Adipocyte (in vitro differentiated cells): ENCODE measurements around the gene CACFD1.
A peak's percentile ranks its signal among the peaks of the same experiment; 100 is the strongest.

Experiments used
- DNase-seq: peaks from one replicate; pipeline ENCODE4 v3.0.0-alpha.2; 2015; ENCODE audit warnings: low read depth
- H3K27me3 ChIP-seq: replicated peaks from 2 replicates; pipeline ENCODE4 v1.7.0; 2013; ENCODE audit warnings: mild to moderate bottlenecking, low read length, moderate library complexity; ENCODE audit not compliant: control insufficient read depth, insufficient read depth
- H3K36me3 ChIP-seq: 2 replicates; pipeline ENCODE4 v1.7.0; 2013; ENCODE audit warnings: low read length, mild to moderate bottlenecking, moderate library complexity; ENCODE audit not compliant: control insufficient read depth, insufficient read depth, severe bottlenecking
- H3K4me1 ChIP-seq: 2 replicates; pipeline ENCODE4 v1.7.0; 2013; ENCODE audit warnings: mild to moderate bottlenecking, low read length, moderate library complexity; ENCODE audit not compliant: control insufficient read depth, insufficient read depth
- H3K4me3 ChIP-seq: 2 replicates; pipeline ENCODE4 v1.7.0; 2013; ENCODE audit warnings: mild to moderate bottlenecking, low read length, moderate library complexity
- H3K9ac ChIP-seq: 2 replicates; pipeline ENCODE4 v1.7.0; 2013; ENCODE audit warnings: mild to moderate bottlenecking, low read length, moderate library complexity
- H3K9me3 ChIP-seq: 2 replicates; pipeline ENCODE4 v1.7.0; 2013; ENCODE audit warnings: mild to moderate bottlenecking, low read length, moderate library complexity; ENCODE audit not compliant: control insufficient read depth

Gene CACFD1

DNA sequence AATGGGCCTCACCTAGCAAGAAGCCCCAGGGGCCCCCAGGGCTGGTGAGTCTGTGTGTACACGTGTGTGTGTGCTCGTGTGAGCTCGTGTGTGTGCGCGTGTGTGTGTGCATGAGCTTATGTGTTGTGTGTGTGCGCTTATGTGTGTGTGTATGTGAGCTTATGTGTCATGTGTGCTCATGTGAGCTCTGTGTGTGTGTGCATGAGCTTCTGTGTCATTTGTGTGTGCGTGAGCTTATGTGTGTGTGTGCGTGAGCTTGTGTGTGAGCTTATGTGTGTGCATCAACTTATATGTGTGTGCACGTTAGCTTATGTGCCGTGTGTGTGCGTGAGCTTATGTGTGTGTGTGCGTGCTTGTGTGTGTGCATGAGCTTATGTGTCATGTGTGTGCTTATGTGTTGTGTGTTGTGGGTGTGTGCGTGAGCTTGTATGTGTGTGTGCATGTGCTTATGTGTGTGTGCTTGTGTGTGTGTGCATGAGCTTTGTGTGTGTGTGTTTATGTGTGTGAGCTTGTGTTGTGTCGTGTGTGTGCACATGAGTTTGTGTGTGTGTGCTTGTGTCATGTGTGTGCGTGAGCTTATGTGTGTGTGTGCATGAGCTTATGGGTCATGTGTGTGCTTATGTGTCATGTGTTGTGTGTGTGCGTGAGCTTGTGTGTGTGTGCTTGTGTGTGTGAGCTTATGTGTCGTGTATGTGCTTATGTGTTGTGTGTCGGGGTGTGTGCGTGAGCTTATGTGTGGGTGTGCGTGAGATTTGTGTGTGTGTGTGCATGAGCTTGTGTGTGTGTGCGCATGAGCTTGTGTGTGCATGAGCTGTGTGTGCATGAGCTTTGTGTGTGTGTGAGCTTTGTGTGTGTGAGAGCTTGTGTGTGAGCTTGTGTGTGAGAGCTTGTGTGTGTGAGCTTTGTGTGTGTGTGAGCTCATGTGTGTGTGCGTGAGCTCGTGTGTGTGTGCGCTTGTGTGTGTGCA lies 35.8 kb downstream of the CACFD1 start:
- no peaks in the 10 kb centered on the region for H3K36me3 ChIP-seq
- no peak for DNase-seq
- H3K9ac ChIP-seq, result no peak overlapping the region
- no peak overlapping the region for H3K4me3 ChIP-seq
- H3K9me3 ChIP-seq, result no peaks in the 10 kb centered on the region
- peaks cover 45% of the 10 kb centered on the region for H3K27me3 ChIP-seq
- H3K4me1 ChIP-seq, result peaks cover 4% of the 10 kb centered on the region

- Histone ChIP-seq H3K9ac (no peak overlapping the region), H3K36me3 (no peaks in the 10 kb centered on the region), H3K4me1 (peaks cover 4% of the 10 kb centered on the region), H3K9me3 (peaks cover 13% of the 10 kb centered on the region), H3K27me3 (peaks cover 38% of the 10 kb centered on the region), H3K4me3 (no peak overlapping the region)
- DNase-seq, result no peak
Measured at GRCh38 chr9:133496861-133497842, 37.4 kb downstream of the CACFD1 start.

DNA sequence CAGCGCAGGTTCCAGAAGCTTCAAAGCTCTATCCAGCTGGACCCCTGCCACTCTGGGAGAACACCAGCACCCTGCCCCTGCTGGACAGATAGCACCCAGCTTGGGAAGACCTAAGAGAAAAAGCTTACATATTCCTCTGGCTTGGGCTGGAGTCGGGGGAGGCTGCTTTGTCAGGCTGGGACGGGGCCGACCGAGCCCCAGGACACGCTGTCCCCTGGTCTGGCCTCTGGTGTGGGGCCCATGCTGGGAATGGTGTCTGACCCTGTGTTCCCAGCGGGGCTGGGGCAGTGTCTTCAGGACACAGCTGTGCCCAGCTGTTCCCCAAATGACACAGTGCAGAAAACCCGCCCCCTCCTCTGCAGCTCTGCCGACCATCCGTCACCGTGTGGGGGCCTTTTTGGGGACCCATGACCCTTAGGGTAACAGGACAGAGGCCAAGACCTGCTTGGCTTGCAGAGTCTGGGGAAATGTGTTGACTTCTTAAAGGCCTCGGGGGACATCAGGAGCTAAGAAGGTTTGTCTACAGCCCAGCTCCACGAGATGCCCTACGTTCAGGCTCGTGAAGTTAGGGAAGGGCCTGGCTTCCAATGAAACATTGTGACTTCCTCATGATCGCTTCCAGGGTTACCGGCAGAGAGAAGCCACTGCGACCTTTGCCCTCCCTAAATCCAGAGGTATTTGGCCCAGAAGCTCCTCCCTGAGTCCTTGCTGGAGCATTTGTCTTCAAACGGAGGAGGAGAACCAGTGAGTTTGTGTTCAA lies 39.5 kb downstream of the CACFD1 start:
- H3K4me1 ChIP-seq, result peaks cover 4% of the 10 kb centered on the region
- DNase-seq, result no peak

DNA sequence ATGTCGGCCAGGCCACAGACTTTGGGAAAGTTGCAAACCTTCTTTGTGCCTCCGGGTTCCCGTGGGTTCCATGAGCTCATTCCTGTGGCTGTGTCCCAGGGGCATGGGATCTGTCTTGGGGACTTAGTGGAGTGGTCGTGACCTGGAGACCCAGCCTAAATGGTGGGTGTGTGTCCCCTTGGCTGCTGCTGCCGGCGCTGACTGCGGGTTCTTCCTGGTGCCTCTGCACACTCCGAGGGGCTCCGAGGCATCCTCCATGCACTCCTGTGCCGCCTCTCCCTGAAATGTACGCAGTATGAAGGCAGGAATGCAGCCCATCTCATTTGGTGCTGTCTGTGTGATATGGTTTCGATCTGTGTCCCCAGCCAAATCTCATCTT lies 40.1 kb downstream of the CACFD1 start:
- Histone ChIP-seq H3K4me3 (no peak overlapping the region), H3K9ac (no peak overlapping the region), H3K36me3 (no peaks in the 10 kb centered on the region), H3K27me3 (peaks cover 34% of the 10 kb centered on the region), H3K9me3 (peaks cover 22% of the 10 kb centered on the region), H3K4me1 (peaks cover 4% of the 10 kb centered on the region)
- DNase-seq, result no peak

More for the DNA sequence above, 39.5 kb downstream of the CACFD1 start:
- Histone ChIP-seq H3K36me3 (no peaks in the 10 kb centered on the region), H3K9me3 (peaks cover 22% of the 10 kb centered on the region), H3K27me3 (peaks cover 38% of the 10 kb centered on the region), H3K4me3 (no peak overlapping the region), H3K9ac (no peak overlapping the region)

- Histone ChIP-seq H3K4me3 (no peak overlapping the region), H3K9ac (no peak overlapping the region), H3K9me3 (peaks cover 22% of the 10 kb centered on the region), H3K36me3 (no peaks in the 10 kb centered on the region), H3K4me1 (peaks cover 16% of the 10 kb centered on the region), H3K27me3 (peaks cover 17% of the 10 kb centered on the region)
- no peak for DNase-seq
Measured at GRCh38 chr9:133502112-133502511, 42.3 kb downstream of the CACFD1 start.

DNA sequence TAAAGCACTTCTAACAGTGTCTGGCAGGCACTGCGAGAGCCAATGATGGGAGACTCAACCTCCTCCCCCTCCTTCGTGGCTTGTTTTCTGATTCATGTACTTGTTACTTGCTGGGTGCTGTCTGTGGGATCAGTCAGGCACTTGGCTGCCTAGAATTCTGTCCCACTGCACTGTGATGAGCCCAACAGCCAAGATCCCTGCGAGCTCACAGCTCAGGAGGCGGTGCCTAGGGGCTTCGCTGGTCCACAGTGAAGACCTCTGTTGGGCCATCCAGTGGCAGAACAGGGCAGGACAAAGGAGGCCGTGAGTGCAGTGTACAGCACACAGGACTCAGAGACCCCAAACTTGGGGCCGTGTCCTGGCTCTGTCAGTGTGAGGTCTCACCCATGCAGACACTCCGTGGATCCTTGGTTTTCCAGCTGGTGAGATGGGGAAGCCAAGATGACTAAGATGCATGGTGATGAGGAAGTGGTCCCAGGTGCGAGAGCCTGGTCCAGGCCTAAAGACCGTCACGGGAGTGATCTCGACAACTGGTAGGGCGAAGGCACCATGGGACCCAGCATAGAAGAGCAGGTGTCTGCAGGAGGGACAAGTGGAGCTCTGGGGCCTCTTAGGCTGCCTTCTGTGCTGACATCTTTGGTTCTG lies 45.5 kb downstream of the CACFD1 start:
- Histone ChIP-seq H3K9me3 (peaks cover 22% of the 10 kb centered on the region), H3K4me1 (peaks cover 16% of the 10 kb centered on the region), H3K27me3 (peaks cover 3% of the 10 kb centered on the region), H3K4me3 (no peak overlapping the region), H3K9ac (no peak overlapping the region), H3K36me3 (no peaks in the 10 kb centered on the region)
- DNase-seq, result no peak

- H3K9ac ChIP-seq, result no peak overlapping the region
- H3K36me3 ChIP-seq, result no peaks in the 10 kb centered on the region
- H3K27me3 ChIP-seq, result peaks cover 3% of the 10 kb centered on the region
- H3K9me3 ChIP-seq, result peaks cover 19% of the 10 kb centered on the region
- DNase-seq, result peak; percentile 31
- no peak overlapping the region for H3K4me3 ChIP-seq
- peaks cover 16% of the 10 kb centered on the region for H3K4me1 ChIP-seq
Measured at GRCh38 chr9:133505901-133506652, 46.3 kb downstream of the CACFD1 start.

- DNase-seq, result no peak
- Histone ChIP-seq H3K9me3 (peaks cover 13% of the 10 kb centered on the region), H3K4me1 (peaks cover 16% of the 10 kb centered on the region), H3K27me3 (peaks cover 3% of the 10 kb centered on the region), H3K4me3 (no peak overlapping the region), H3K36me3 (no peaks in the 10 kb centered on the region), H3K9ac (no peak overlapping the region)
Measured at GRCh38 chr9:133506653-133507038, 46.9 kb downstream of the CACFD1 start.

GRCh38 chr9:133507246-133507965 lies 47.6 kb downstream of the CACFD1 start:
- H3K36me3 ChIP-seq, result no peaks in the 10 kb centered on the region
- peaks cover 16% of the 10 kb centered on the region for H3K4me1 ChIP-seq
- peaks cover 3% of the 10 kb centered on the region for H3K27me3 ChIP-seq
- no peak overlapping the region for H3K9ac ChIP-seq
- no peak for DNase-seq
- peaks cover 6% of the 10 kb centered on the region for H3K9me3 ChIP-seq
- no peak overlapping the region for H3K4me3 ChIP-seq
